Gastroesophageal sphincter (tissue), 4 donors: ENCODE data around the gene NKX6-1. TPM values are rescaled to one million over a fixed set of nuclear protein-coding genes. Genes with fewer than 3 reads are reported as not detected.
A peak's percentile ranks its signal among the peaks of the same experiment; 100 is the strongest.

ENCODE experiments used
- ATAC-seq: fragments of 150-250 bp; one replicate; pipeline ENCODE4 v1.9.1; 2016; ENCODE audit warnings: mild to moderate bottlenecking, moderate library complexity
- H3K27ac ChIP-seq, 4 donors: fragments of 200-600 bp; sonication (generic) in 3 of 4; 1 replicate in 3 of 4; 2 replicates in 1 of 4; pipeline ENCODE4 v1.5.1; 2016 to 2019
- H3K27me3 ChIP-seq: fragments of 200-600 bp; sonication (generic); one replicate; pipeline ENCODE4 v1.5.1; 2019
- H3K36me3 ChIP-seq, 2 donors: fragments of 200-600 bp; sonication (generic); one replicate each; pipeline ENCODE4 v1.5.1; 2019; ENCODE audit warnings: control low read depth in 1 of 2
- H3K4me1 ChIP-seq, 3 donors: fragments of 200-600 bp; sonication (generic); 1 replicate in 2 of 3; 2 replicates in 1 of 3; pipeline ENCODE4 v1.5.1; 2016 to 2019; ENCODE audit warnings: control low read depth in 2 of 3
- H3K4me3 ChIP-seq, 2 donors: fragments of 200-600 bp; sonication (generic); one replicate each; pipeline ENCODE4 v1.5.1; 2019; ENCODE audit warnings: mild to moderate bottlenecking in 1 of 2, moderate library complexity in 1 of 2
- H3K9me3 ChIP-seq, 3 donors: fragments of 200-600 bp; sonication (generic); one replicate each; pipeline ENCODE4 v1.5.1; 2017 to 2019; ENCODE audit warnings: control low read depth in 2 of 3
- CTCF ChIP-seq, 4 experiments: fragments of 200-600 bp in 2 of 4; fragments of 450-650 bp in 2 of 4; sonication (generic) in 1 of 4; IDR thresholded peaks; one replicate each; pipeline ENCODE4 v1.5.1; 2017 to 2019; ENCODE audit warnings: antibody characterized with exemption in 4 of 4, mild to moderate bottlenecking in 2 of 4, moderate library complexity in 2 of 4
- EP300 ChIP-seq: sonication (generic); formaldehyde crosslinking; IDR thresholded peaks from one replicate; pipeline ENCODE4 v1.6.1; 2017; ENCODE audit warnings: antibody characterized with exemption, mild to moderate bottlenecking
- POLR2A ChIP-seq, 2 donors: fragments of 450-650 bp; IDR thresholded peaks; one replicate each; pipeline ENCODE4 v1.6.1; 2017; ENCODE audit warnings: antibody characterized with exemption in 2 of 2, mild to moderate bottlenecking in 2 of 2, moderate library complexity in 1 of 2
- POLR2AphosphoS5 ChIP-seq: sonication (generic); formaldehyde crosslinking; IDR thresholded peaks from one replicate; pipeline ENCODE4 v1.6.1; 2017; ENCODE audit warnings: antibody characterized with exemption
- WGBS, 2 donors: methylation state at CpG; one replicate each; pipeline ENCODE4 v1.1.5; 2018; ENCODE audit warnings: low coverage in 1 of 2; 5-methylcytosine and 5-hydroxymethylcytosine counted together
- total RNA-seq, 4 donors: library from RNA; depleted of rRNA; stranded (reverse); fragments of >200 nt; gene quantifications; one replicate each; pipeline ENCODE4 v1.1.0, GENCODE V29; 2016

The NKX6-1 gene
- total RNA-seq, 4 donors from 2014 or later: 6.2 to 102 (median 65.8) TPM

GRCh38 chr4:84501202-84501503 lies 2.1 kb upstream of the NKX6-1 start:
- peak overlapping the region; percentile 34 to 88 for H3K4me3 ChIP-seq
- 6 to 62% methylated on average over 6 to 9 of the region's 10 CpGs for WGBS, 2 donors

GRCh38 chr4:84500386-84501201 lies 1.5 kb upstream of the NKX6-1 start:
- H3K4me1 ChIP-seq: peaks cover 0 to 53% (median 0%) of the 10 kb centered on the region in 3 donors
- peaks cover 83% of the 10 kb centered on the region for H3K27me3 ChIP-seq
- no peak for ATAC-seq

More at GRCh38 chr4:84501202-84501503, 2.1 kb upstream of the NKX6-1 start:
- Histone ChIP-seq H3K36me3 (no peaks in the 10 kb centered on the region), H3K27ac (peak overlapping the region; percentile 94 to 98 (median 96)), H3K9me3 (no peaks in the 10 kb centered on the region), H3K4me1 (peaks cover 0 to 52% (median 0%) of the 10 kb centered on the region in 3 donors), H3K27me3 (peaks cover 78% of the 10 kb centered on the region)
- TF ChIP-seq POLR2A (IDR thresholded peaks at IDR 0.05) (peak in 1 of 2 donors; percentile 11), EP300 (no peak), CTCF (IDR thresholded peaks at IDR 0.05) (peak in 3 of 4 experiments; percentile 17 to 50 (median 43))
- no peak for ATAC-seq

GRCh38 chr4:84499624-84499982 lies 511 bp upstream of the NKX6-1 start:
- peaks cover 0 to 13% of the 10 kb centered on the region in 2 donors for H3K36me3 ChIP-seq
- ATAC-seq: peak; percentile 51
- 0 to 2% methylated on average over 2 to 9 of the region's 11 CpGs for WGBS, 2 donors
- H3K4me1 ChIP-seq: peaks cover 0 to 51% (median 0%) of the 10 kb centered on the region in 3 donors
- TF ChIP-seq POLR2AphosphoS5: no peak
- TF ChIP-seq POLR2A (IDR thresholded peaks at IDR 0.05): peak in 1 of 2 donors; percentile 48
- peak overlapping the region; percentile 94 to 98 (median 96) for H3K27ac ChIP-seq
- H3K9me3 ChIP-seq: no peaks in the 10 kb centered on the region
- peaks cover 92% of the 10 kb centered on the region for H3K27me3 ChIP-seq
- peak overlapping the region; percentile 34 to 88 for H3K4me3 ChIP-seq

More at GRCh38 chr4:84500386-84501201, 1.5 kb upstream of the NKX6-1 start:
- 16 to 32% methylated on average over 14 to 17 of the region's 22 CpGs for WGBS, 2 donors
- Histone ChIP-seq H3K9me3 (no peaks in the 10 kb centered on the region), H3K4me3 (peak overlapping the region; percentile 34 to 88), H3K27ac (peak overlapping the region; percentile 94 to 98 (median 96)), H3K36me3 (peaks cover 0 to 3% of the 10 kb centered on the region in 2 donors)
- no peak for TF ChIP-seq EP300
- no peak for TF ChIP-seq POLR2AphosphoS5
- no peak for TF ChIP-seq CTCF (IDR thresholded peaks at IDR 0.05)
- no peak for TF ChIP-seq POLR2A (IDR thresholded peaks at IDR 0.05)

GRCh38 chr4:84498203-84498934 lies 723 bp downstream of the NKX6-1 start:
- TF ChIP-seq POLR2AphosphoS5: no peak
- peak in 1 of 2 donors; percentile 32 for TF ChIP-seq POLR2A (IDR thresholded peaks at IDR 0.05)
- peak overlapping the region; percentile 87 to 98 (median 95) for H3K27ac ChIP-seq
- ATAC-seq: no peak
- peaks cover 0 to 16% of the 10 kb centered on the region in 2 donors for H3K36me3 ChIP-seq
- peaks cover 88% of the 10 kb centered on the region for H3K27me3 ChIP-seq
- peaks cover 0 to 44% (median 0%) of the 10 kb centered on the region in 3 donors for H3K4me1 ChIP-seq
- peak overlapping the region; percentile 59 to 88 for H3K4me3 ChIP-seq
- no peaks in the 10 kb centered on the region for H3K9me3 ChIP-seq
- 0 to 3% methylated on average over 8 to 13 of the region's 63 CpGs for WGBS, 2 donors

- H3K4me1 ChIP-seq: peaks cover 0 to 51% (median 0%) of the 10 kb centered on the region in 3 donors
- H3K9me3 ChIP-seq: no peaks in the 10 kb centered on the region
- peaks cover 87% of the 10 kb centered on the region for H3K27me3 ChIP-seq
- peak overlapping the region; percentile 87 to 98 (median 95) for H3K27ac ChIP-seq
- ATAC-seq: no peak
- 0 to 1% methylated on average over 4 to 14 of the region's 73 CpGs for WGBS, 2 donors
- no peak for TF ChIP-seq EP300
- TF ChIP-seq POLR2A (IDR thresholded peaks at IDR 0.05): peak in 1 of 2 donors; percentile 7
- no peak for TF ChIP-seq POLR2AphosphoS5
- peaks cover 0 to 24% of the 10 kb centered on the region in 2 donors for H3K36me3 ChIP-seq
- peak overlapping the region; percentile 59 to 88 for H3K4me3 ChIP-seq
Measured at GRCh38 chr4:84497504-84498202, 1.4 kb downstream of the NKX6-1 start.
